ENCODE results near the gene IRF2. TPM values are rescaled to one million over a fixed set of nuclear protein-coding genes. Genes with fewer than 3 reads are reported as not detected.

IRF2 gene
- total and polyA plus RNA-seq, 2 of the 8 experiments (the other 6 are each of a cell fraction or from before 2014, with no cell fraction given) = 13.8 to 17.0 TPM

DNA sequence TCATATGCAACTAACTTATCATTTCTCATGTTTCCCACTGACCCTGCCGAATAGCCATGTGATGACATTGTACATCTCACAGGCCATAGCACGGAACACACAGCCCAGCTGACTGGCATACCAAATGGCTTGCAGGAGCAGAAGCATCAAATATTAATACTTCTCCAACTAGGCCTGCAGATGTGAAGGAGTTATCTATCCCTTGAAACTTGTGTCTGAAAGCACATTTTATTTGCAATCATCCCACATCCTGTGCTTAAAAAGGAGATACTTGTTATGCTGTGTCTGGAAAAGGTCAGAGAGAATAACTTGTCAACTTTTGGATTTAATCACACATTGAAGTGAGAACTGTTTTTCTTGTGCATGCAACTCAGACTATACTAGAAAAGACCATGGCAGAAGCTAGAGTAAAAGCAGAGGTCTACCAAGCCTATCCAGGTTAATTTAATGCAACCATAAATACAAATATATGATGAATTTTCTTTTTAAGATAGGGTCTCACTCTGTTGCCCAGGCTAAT lies 100.4 kb downstream of the IRF2 start:
- Histone ChIP-seq H3K36me3 (ENCODE audit: control insufficient read depth in 2 of 4, insufficient read depth in 4 of 4, low read length in 3 of 4) (no peaks in the 10 kb centered on the region), H3K9ac (replicated peaks in 1 of 4; ENCODE audit: extremely low read depth in 1 of 4, low read depth in 3 of 4, low read length in 3 of 4) (no peak overlapping the region), H3K4me1 (replicated peaks in 1 of 4; ENCODE audit: control insufficient read depth in 3 of 4, insufficient read depth in 4 of 4, low read length in 3 of 4) (peaks cover 0 to 2% (median 0%) of the 10 kb centered on the region in 4 experiments; a peak in 1 of 7 replicates), H3K4me2 (ENCODE audit: insufficient read depth in 1 of 2, low read depth in 2 of 2, low read length in 2 of 2) (no peak overlapping the region), H3K14ac (ENCODE audit: insufficient read length) (no peak overlapping the region), H2AK5ac (ENCODE audit: low read depth, low read length) (no peak overlapping the region), H3K79me1 (ENCODE audit: low read depth, low read length) (no peaks in the 10 kb centered on the region), H2BK120ac (replicated peaks; ENCODE audit: low read depth, low read length) (no peak overlapping the region), H3K18ac (ENCODE audit: extremely low read depth, low read length) (no peak overlapping the region), H2AFZ (ENCODE audit: low read length) (no peak overlapping the region), H2BK20ac (ENCODE audit: low read length) (no peak overlapping the region), H4K91ac (replicated peaks; ENCODE audit: insufficient read length, low read length) (no peak overlapping the region), H3K23ac (ENCODE audit: insufficient read length) (no peak overlapping the region), H3K27me3 (replicated peaks in 1 of 4; ENCODE audit: control insufficient read depth in 3 of 4, extremely low read depth in 1 of 4, insufficient read depth in 3 of 4, low read length in 3 of 4) (no peaks in the 10 kb centered on the region), H4K8ac (ENCODE audit: extremely low read depth, insufficient read depth, low read length) (no peak overlapping the region), H2BK15ac (ENCODE audit: low read length) (no peak overlapping the region), H2BK12ac (ENCODE audit: low read depth, low read length) (no peak overlapping the region), H3K56ac (replicated peaks; ENCODE audit: insufficient read length, low read depth, low read length) (no peak overlapping the region), H4K5ac (ENCODE audit: insufficient read length, low read depth, low read length) (no peak overlapping the region), H3K23me2 (ENCODE audit: low read depth, low read length) (no peaks in the 10 kb centered on the region; the same call in 1 of the 2 replicates), H4K20me1 (replicated peaks in 1 of 2; ENCODE audit: control insufficient read depth in 1 of 2, insufficient read depth in 2 of 2, low read length in 2 of 2) (no peaks in the 10 kb centered on the region), H3K4me3 (ENCODE audit: extremely low read depth in 1 of 4, insufficient read depth in 2 of 4, low read depth in 3 of 4, low read length in 4 of 4) (no peak overlapping the region), H3K9me3 (ENCODE audit: insufficient read depth in 2 of 2, low read depth in 1 of 2, low read length in 1 of 2) (0 out of 4 replicates have a peak, but pooled peaks cover 0 to 4% of the 10 kb centered on the region in 2 experiments), H3K79me2 (ENCODE audit: control insufficient read depth in 1 of 2, insufficient read depth in 2 of 2, low read length in 2 of 2) (no peaks in the 10 kb centered on the region), H2BK5ac (ENCODE audit: low read depth, low read length) (no peak overlapping the region), H3K4ac (replicated peaks; ENCODE audit: insufficient read length, low read depth, low read length) (no peak overlapping the region), H3K27ac (ENCODE audit: low read depth, low read length) (no peak overlapping the region)
- WGBS, 2 experiments (ENCODE audit: extremely low coverage in 1 of 2, insufficient coverage in 1 of 2, insufficient read length in 1 of 2, insufficient replicate concordance in 2 of 2, low coverage in 1 of 2, low lambda C conversion rate in 2 of 2, missing lambda C conversion rate in 1 of 2) = 89% methylated on average over 2 of the region's 2 CpGs; no CpG with 5 or more reads in 1 of the 2 experiments
- POLR2A ChIA-PET (ENCODE audit: partially characterized antibody) = no interaction called here
- FAIRE-seq = no peak
- CTCF ChIA-PET (ENCODE audit: partially characterized antibody) = interaction anchor here (0.6 kb wide), 1 partner anchor 858 kb away, joined by 3 read pairs; no protein-coding TSS in a partner anchor
- no peak for DNase-seq (ENCODE audit: low read depth in 1 of 2, low spot score in 2 of 2)
- no peak for TF ChIP-seq RBBP5 (IDR thresholded peaks at IDR 0.05; ENCODE audit: borderline replicate concordance, low read depth, low read length)
- no peak for TF ChIP-seq MAX (IDR thresholded peaks at IDR 0.05)
- no peak for TF ChIP-seq TEAD4 (IDR thresholded peaks at IDR 0.05; ENCODE audit: low read depth, low read length)
- no peak for TF ChIP-seq SP4 (IDR thresholded peaks at IDR 0.05; ENCODE audit: low read length)
- no peak for TF ChIP-seq CEBPB (IDR thresholded peaks at IDR 0.05; ENCODE audit: low read depth, low read length)
- no peak for TF ChIP-seq RAD21 (IDR thresholded peaks at IDR 0.05 in 1 of 2, conservative IDR thresholded peaks at IDR 0.05 in 1 of 2; ENCODE audit: low read depth in 2 of 2, low read length in 2 of 2)
- TF ChIP-seq, protein P1, sequence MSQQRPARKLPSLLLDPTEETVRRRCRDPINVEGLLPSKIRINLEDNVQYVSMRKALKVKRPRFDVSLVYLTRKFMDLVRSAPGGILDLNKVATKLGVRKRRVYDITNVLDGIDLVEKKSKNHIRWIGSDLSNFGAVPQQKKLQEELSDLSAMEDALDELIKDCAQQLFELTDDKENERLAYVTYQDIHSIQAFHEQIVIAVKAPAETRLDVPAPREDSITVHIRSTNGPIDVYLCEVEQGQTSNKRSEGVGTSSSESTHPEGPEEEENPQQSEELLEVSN (IDR thresholded peaks at IDR 0.05) = no peak
- no peak for TF ChIP-seq TCF12 (IDR thresholded peaks at IDR 0.05; ENCODE audit: low read depth, low read length)
